ENCODE data around the gene TMPRSS3.

The TMPRSS3 gene

GRCh38 chr21:42433946-42434551, 38.2 kb upstream of the TMPRSS3 start:
- Mint-ChIP-seq H3K27me3 (no peaks in the 10 kb centered on the region), H3K4me3 (no peak overlapping the region), H3K9me3 (no peaks in the 10 kb centered on the region), H3K27ac (peak overlapping the region; percentile 49), H3K36me3 (peaks cover 40% of the 10 kb centered on the region), H3K4me1 (peaks cover 53% of the 10 kb centered on the region)

- no peak overlapping the region for H3K4me3 Mint-ChIP-seq
- H3K36me3 Mint-ChIP-seq: peaks cover 37% of the 10 kb centered on the region
- peaks cover 51% of the 10 kb centered on the region for H3K4me1 Mint-ChIP-seq
- H3K27me3 Mint-ChIP-seq: no peaks in the 10 kb centered on the region
- H3K27ac Mint-ChIP-seq: peak overlapping the region; percentile 57
- no peaks in the 10 kb centered on the region for H3K9me3 Mint-ChIP-seq
Observed at GRCh38 chr21:42432695-42433094, 36.8 kb upstream of the TMPRSS3 start.

- H3K9me3 Mint-ChIP-seq: no peaks in the 10 kb centered on the region
- peaks cover 37% of the 10 kb centered on the region for H3K36me3 Mint-ChIP-seq
- peak overlapping the region; percentile 30 for H3K27ac Mint-ChIP-seq
- H3K27me3 Mint-ChIP-seq: no peaks in the 10 kb centered on the region
- no peak overlapping the region for H3K4me3 Mint-ChIP-seq
- H3K4me1 Mint-ChIP-seq: peaks cover 54% of the 10 kb centered on the region
Observed at GRCh38 chr21:42431196-42431595, 35.3 kb upstream of the TMPRSS3 start.

GRCh38 chr21:42430521-42430920, 34.7 kb upstream of the TMPRSS3 start:
- no peaks in the 10 kb centered on the region for H3K27me3 Mint-ChIP-seq
- no peaks in the 10 kb centered on the region for H3K9me3 Mint-ChIP-seq
- peaks cover 54% of the 10 kb centered on the region for H3K4me1 Mint-ChIP-seq
- H3K27ac Mint-ChIP-seq: no peak overlapping the region
- no peak overlapping the region for H3K4me3 Mint-ChIP-seq
- peaks cover 35% of the 10 kb centered on the region for H3K36me3 Mint-ChIP-seq

GRCh38 chr21:42429856-42430255, 34.0 kb upstream of the TMPRSS3 start:
- no peaks in the 10 kb centered on the region for H3K27me3 Mint-ChIP-seq
- H3K9me3 Mint-ChIP-seq: no peaks in the 10 kb centered on the region
- peak overlapping the region; percentile 17 for H3K27ac Mint-ChIP-seq
- H3K4me1 Mint-ChIP-seq: peaks cover 54% of the 10 kb centered on the region
- H3K36me3 Mint-ChIP-seq: peaks cover 30% of the 10 kb centered on the region
- no peak overlapping the region for H3K4me3 Mint-ChIP-seq

- peaks cover 24% of the 10 kb centered on the region for H3K36me3 Mint-ChIP-seq
- peaks cover 54% of the 10 kb centered on the region for H3K4me1 Mint-ChIP-seq
- H3K9me3 Mint-ChIP-seq: no peaks in the 10 kb centered on the region
- peak overlapping the region; percentile 12 for H3K27ac Mint-ChIP-seq
- H3K4me3 Mint-ChIP-seq: no peak overlapping the region
- no peaks in the 10 kb centered on the region for H3K27me3 Mint-ChIP-seq
Observed at GRCh38 chr21:42429021-42429420, 33.2 kb upstream of the TMPRSS3 start.

- H3K27me3 Mint-ChIP-seq: no peaks in the 10 kb centered on the region
- peaks cover 55% of the 10 kb centered on the region for H3K4me1 Mint-ChIP-seq
- peak overlapping the region; percentile 35 for H3K27ac Mint-ChIP-seq
- no peaks in the 10 kb centered on the region for H3K9me3 Mint-ChIP-seq
- H3K36me3 Mint-ChIP-seq: peaks cover 20% of the 10 kb centered on the region
- no peak overlapping the region for H3K4me3 Mint-ChIP-seq
Observed at GRCh38 chr21:42427809-42428419, 32.1 kb upstream of the TMPRSS3 start.

- Mint-ChIP-seq H3K27ac (peak overlapping the region; percentile 76), H3K27me3 (no peaks in the 10 kb centered on the region), H3K4me1 (peaks cover 60% of the 10 kb centered on the region), H3K4me3 (no peak overlapping the region), H3K36me3 (peaks cover 14% of the 10 kb centered on the region), H3K9me3 (no peaks in the 10 kb centered on the region)
Observed at GRCh38 chr21:42426876-42427480, 31.1 kb upstream of the TMPRSS3 start.

GRCh38 chr21:42426424-42426823, 30.6 kb upstream of the TMPRSS3 start:
- Mint-ChIP-seq H3K9me3 (no peaks in the 10 kb centered on the region), H3K27me3 (no peaks in the 10 kb centered on the region), H3K4me1 (peaks cover 66% of the 10 kb centered on the region), H3K36me3 (peaks cover 20% of the 10 kb centered on the region), H3K27ac (no peak overlapping the region), H3K4me3 (no peak overlapping the region)

- H3K4me1 Mint-ChIP-seq: peaks cover 74% of the 10 kb centered on the region
- peaks cover 27% of the 10 kb centered on the region for H3K36me3 Mint-ChIP-seq
- H3K9me3 Mint-ChIP-seq: no peaks in the 10 kb centered on the region
- peak overlapping the region; percentile 71 for H3K4me3 Mint-ChIP-seq
- H3K27ac Mint-ChIP-seq: peak overlapping the region; percentile 90
- no peaks in the 10 kb centered on the region for H3K27me3 Mint-ChIP-seq
Observed at GRCh38 chr21:42425591-42425990, 29.7 kb upstream of the TMPRSS3 start.

- peaks cover 78% of the 10 kb centered on the region for H3K4me1 Mint-ChIP-seq
- H3K4me3 Mint-ChIP-seq: peak overlapping the region; percentile 71
- H3K27me3 Mint-ChIP-seq: no peaks in the 10 kb centered on the region
- peak overlapping the region; percentile 90 for H3K27ac Mint-ChIP-seq
- H3K36me3 Mint-ChIP-seq: peaks cover 27% of the 10 kb centered on the region
- no peaks in the 10 kb centered on the region for H3K9me3 Mint-ChIP-seq
Observed at GRCh38 chr21:42424914-42425541, 29.2 kb upstream of the TMPRSS3 start.

GRCh38 chr21:42423685-42424084, 27.8 kb upstream of the TMPRSS3 start:
- Mint-ChIP-seq H3K27ac (peak overlapping the region; percentile 47), H3K36me3 (peaks cover 34% of the 10 kb centered on the region), H3K4me1 (peaks cover 87% of the 10 kb centered on the region), H3K9me3 (no peaks in the 10 kb centered on the region), H3K27me3 (no peaks in the 10 kb centered on the region), H3K4me3 (peak overlapping the region; percentile 31)

GRCh38 chr21:42423197-42423675, 27.4 kb upstream of the TMPRSS3 start:
- H3K9me3 Mint-ChIP-seq: no peaks in the 10 kb centered on the region
- peak overlapping the region; percentile 47 for H3K27ac Mint-ChIP-seq
- H3K4me3 Mint-ChIP-seq: peak overlapping the region; percentile 31
- H3K36me3 Mint-ChIP-seq: peaks cover 37% of the 10 kb centered on the region
- no peaks in the 10 kb centered on the region for H3K27me3 Mint-ChIP-seq
- H3K4me1 Mint-ChIP-seq: peaks cover 88% of the 10 kb centered on the region

- peaks cover 35% of the 10 kb centered on the region for H3K36me3 Mint-ChIP-seq
- H3K4me3 Mint-ChIP-seq: peak overlapping the region; percentile 57
Observed at GRCh38 chr21:42421018-42421793, 25.4 kb upstream of the TMPRSS3 start.

GRCh38 chr21:42419845-42420244, 24.0 kb upstream of the TMPRSS3 start:
- H3K4me3 Mint-ChIP-seq: no peak overlapping the region
- H3K27ac Mint-ChIP-seq: no peak overlapping the region
- H3K27me3 Mint-ChIP-seq: no peaks in the 10 kb centered on the region
- H3K36me3 Mint-ChIP-seq: peaks cover 33% of the 10 kb centered on the region
- H3K4me1 Mint-ChIP-seq: peaks cover 88% of the 10 kb centered on the region
- H3K9me3 Mint-ChIP-seq: no peaks in the 10 kb centered on the region

More at GRCh38 chr21:42421018-42421793, 25.4 kb upstream of the TMPRSS3 start:
- Mint-ChIP-seq H3K27me3 (no peaks in the 10 kb centered on the region), H3K27ac (peak overlapping the region; percentile 93), H3K4me1 (peaks cover 87% of the 10 kb centered on the region), H3K9me3 (no peaks in the 10 kb centered on the region)
